GM18499 (cell line): ENCODE data around the gene BTG2.
A peak's percentile ranks its signal among the peaks of the same experiment; 100 is the strongest.
"Not testable (repeated sequence)": the region's sequence is repeated elsewhere in the genome, so short reads cannot be mapped to it uniquely, and the experiment has no call there.

Experiments
- ATAC-seq: cut with Tn5 transposase; IDR thresholded peaks from one replicate; pipeline ENCODE4 v1.9.1; 2021; ENCODE audit warnings: moderate number of reproducible peaks; ENCODE audit not compliant: insufficient read depth, unreplicated experiment

The BTG2 gene

GRCh38 chr1:203311368-203312301, 6.3 kb downstream of the BTG2 start:
- ATAC-seq, result no peak

GRCh38 chr1:203314025-203314759, 8.9 kb downstream of the BTG2 start:
- ATAC-seq, result not testable (repeated sequence)

GRCh38 chr1:203316626-203317093, 11.3 kb downstream of the BTG2 start:
- ATAC-seq, result no peak

GRCh38 chr1:203317429-203318228, 12.3 kb downstream of the BTG2 start:
- no peak for ATAC-seq

- no peak for ATAC-seq
These were observed 12.9 kb downstream of the BTG2 start for GRCh38 chr1:203318229-203318517.

GRCh38 chr1:203320591-203321272, 15.4 kb downstream of the BTG2 start:
- peak; percentile 39 for ATAC-seq

GRCh38 chr1:203321273-203322052, 16.1 kb downstream of the BTG2 start:
- ATAC-seq, result no peak

- no peak for ATAC-seq
These were observed 17.3 kb downstream of the BTG2 start for GRCh38 chr1:203322500-203323179.

GRCh38 chr1:203323587-203323986, 18.3 kb downstream of the BTG2 start:
- no peak for ATAC-seq

- ATAC-seq, result no peak
These were observed 19.0 kb downstream of the BTG2 start for GRCh38 chr1:203324105-203325025.

GRCh38 chr1:203325026-203325417, 19.7 kb downstream of the BTG2 start:
- no peak for ATAC-seq

GRCh38 chr1:203325418-203326091, 20.2 kb downstream of the BTG2 start:
- ATAC-seq, result no peak

GRCh38 chr1:203326830-203327683, 21.7 kb downstream of the BTG2 start:
- no peak for ATAC-seq

- ATAC-seq, result no peak
These were observed 22.6 kb downstream of the BTG2 start for GRCh38 chr1:203327684-203328457.

- ATAC-seq, result no peak
These were observed 23.4 kb downstream of the BTG2 start for GRCh38 chr1:203328714-203329122.

GRCh38 chr1:203331224-203331623, 25.9 kb downstream of the BTG2 start:
- no peak for ATAC-seq
